T-cell (primary cell): ENCODE results near the gene CEP89. TPM values are rescaled to one million over a fixed set of nuclear protein-coding genes. Genes with fewer than 3 reads are reported as not detected.
"Not testable (repeated sequence)": the region's sequence is repeated elsewhere in the genome, so short reads cannot be mapped to it uniquely, and the experiment has no call there.

Source experiments
- ATAC-seq, 4 experiments: fragments of 200-7000 bp in 3 of 4; fragments of 150-1000 bp in 1 of 4; cut with Tn5 transposase; replicated peaks in 1 of 4; 1 replicate in 3 of 4; 2 replicates in 1 of 4; pipeline ENCODE4 v1.10.0; 2021; ENCODE audit warnings: moderate library complexity in 3 of 4, mild to moderate bottlenecking in 2 of 4, moderate number of reproducible peaks in 1 of 4
- CTCF ChIA-PET, 2 donors: fragments of 300-600 bp; sonication (Branson Sonifier 250); formaldehyde crosslinking; loops; one replicate each; lab custom pipeline; 2022; ENCODE audit warnings: antibody characterized with exemption in 2 of 2; lab: Charles Lee
- POLR2A ChIA-PET, 2 donors: fragments of 300-600 bp; sonication (Branson Sonifier 250); formaldehyde crosslinking; loops; one replicate each; lab custom pipeline; 2022; ENCODE audit warnings: antibody characterized with exemption in 2 of 2; lab: Charles Lee
- DNase-seq, 35 experiments: peaks; one replicate each; pipeline versions ENCODE4 v3.0.0 to v3.0.0-alpha.2; 2013 to 2023
- H3K27ac ChIP-seq: one replicate; pipeline ENCODE4 v1.5.1; 2013; ENCODE audit warnings: low read length
- H3K27me3 ChIP-seq, 2 experiments: replicated peaks in 1 of 2; 1 replicate in 1 of 2; 2 replicates in 1 of 2; pipeline versions ENCODE4 v1.6.1 to v1.7.0; 2013; ENCODE audit warnings: low read length in 1 of 2, mixed read lengths in 1 of 2; ENCODE audit not compliant: control insufficient read depth in 2 of 2, insufficient read depth in 2 of 2; ENCODE audit errors: extremely low read depth in 1 of 2
- H3K36me3 ChIP-seq, 2 donors: 1 replicate in 1 of 2; 2 replicates in 1 of 2; pipeline versions ENCODE4 v1.6.1 to v1.7.0; 2013; ENCODE audit warnings: low read length in 1 of 2; ENCODE audit not compliant: control insufficient read depth in 2 of 2, insufficient read depth in 1 of 2; ENCODE audit errors: extremely low read depth in 1 of 2
- H3K4me1 ChIP-seq, 2 experiments: 1 replicate in 1 of 2; 2 replicates in 1 of 2; pipeline versions ENCODE4 v1.6.1 to v1.7.0; 2013; ENCODE audit warnings: low read length in 2 of 2, mixed read lengths in 1 of 2; ENCODE audit not compliant: insufficient read depth in 2 of 2, control insufficient read depth in 1 of 2; ENCODE audit errors: extremely low read depth in 1 of 2
- H3K4me3 ChIP-seq, 2 donors: 1 replicate in 1 of 2; 2 replicates in 1 of 2; pipeline versions ENCODE4 v1.5.1 to v1.7.0; 2013; ENCODE audit warnings: mild to moderate bottlenecking in 2 of 2, low read length in 1 of 2, moderate library complexity in 1 of 2; ENCODE audit not compliant: control insufficient read depth in 1 of 2; ENCODE audit errors: extremely low read depth in 1 of 2
- H3K9me3 ChIP-seq: 2 replicates; pipeline ENCODE4 v1.7.0; 2013
- H3K27ac Mint-ChIP-seq, 2 donors: one replicate each; pipeline ENCODE4 v1.8.0; 2020 to 2021; ENCODE audit warnings: mild to moderate bottlenecking in 2 of 2, mixed read lengths in 2 of 2
- H3K27me3 Mint-ChIP-seq, 2 donors: one replicate each; pipeline ENCODE4 v1.8.0; 2021 to 2022; ENCODE audit warnings: mixed read lengths in 2 of 2
- H3K36me3 Mint-ChIP-seq: one replicate; pipeline ENCODE4 v1.8.0; 2021; ENCODE audit warnings: mixed read lengths
- H3K4me1 Mint-ChIP-seq, 3 donors: one replicate each; pipeline ENCODE4 v1.8.0; 2020 to 2022; ENCODE audit warnings: mixed read lengths in 3 of 3, mild to moderate bottlenecking in 1 of 3
- H3K4me3 Mint-ChIP-seq, 3 donors: one replicate each; pipeline ENCODE4 v1.8.0; 2020 to 2022; ENCODE audit warnings: mild to moderate bottlenecking in 3 of 3, mixed read lengths in 3 of 3, moderate library complexity in 3 of 3
- H3K9me3 Mint-ChIP-seq, 3 donors: one replicate each; pipeline ENCODE4 v1.8.0; 2020 to 2022; ENCODE audit warnings: mixed read lengths in 3 of 3
- WGBS: methylation state at CpG from one replicate; pipeline ENCODE4 v1.1.5; 2013; ENCODE audit warnings: missing lambda C conversion rate; ENCODE audit not compliant: insufficient coverage; 5-methylcytosine and 5-hydroxymethylcytosine counted together
- total RNA-seq, 35 experiments: library from RNA in 6 of 35; stranded (reverse) in 6 of 35; fragments of 120-200 nt in 1 of 35; gene quantifications; one replicate each; pipeline versions ENCODE4 v1.2.1 to v1.2.4 and lab custom pipeline; 2013 to 2026

The CEP89 gene
- total RNA-seq, 5 donors from 2014 or later (not counting 1 experiment from before 2014, with no cell fraction given), result 8.1 to 19.9 (median 16.6) TPM

DNA sequence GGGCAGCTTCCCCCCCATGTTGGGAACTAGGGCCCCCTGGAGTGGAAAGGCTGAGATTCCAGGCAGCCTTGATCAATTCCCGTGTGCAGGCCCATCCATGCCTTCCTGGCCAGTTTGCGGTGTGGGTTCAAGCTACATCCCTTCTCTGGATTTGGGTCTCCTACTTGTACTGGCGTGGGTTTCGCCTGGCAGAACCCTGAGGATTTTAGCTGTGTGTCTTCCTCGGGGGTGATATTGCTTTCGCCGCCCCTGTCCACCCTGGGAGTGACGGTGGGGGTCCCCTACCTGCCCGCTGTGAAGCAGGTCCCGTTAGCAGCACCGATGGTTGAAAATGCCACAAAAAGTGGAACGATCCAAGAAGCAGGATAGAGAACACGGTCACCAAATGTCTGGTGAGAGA is 113.6 kb downstream of the CEP89 start:
- ATAC-seq (no peak), DNase-seq (no peak)
- CTCF ChIA-PET, result no interaction called here
- H3K27ac ChIP-seq, result no peak overlapping the region
- no peaks in the 10 kb centered on the region for H3K36me3 Mint-ChIP-seq
- H3K27ac Mint-ChIP-seq, result no peak overlapping the region
- POLR2A ChIA-PET, result interaction anchor here in 1 of 2 donors (0.6 kb wide), 1 partner anchor 1309 kb away, joined by 3 read pairs; no protein-coding TSS in a partner anchor
- H3K27me3 Mint-ChIP-seq, result no peaks in the 10 kb centered on the region
- no peaks in the 10 kb centered on the region for H3K4me1 Mint-ChIP-seq
- no peaks in the 10 kb centered on the region for H3K4me1 ChIP-seq
- 93% methylated on average over 13 of the region's 13 CpGs for WGBS
- H3K9me3 Mint-ChIP-seq, result no peaks in the 10 kb centered on the region
- no peak overlapping the region for H3K4me3 ChIP-seq
- no peaks in the 10 kb centered on the region for H3K36me3 ChIP-seq
- no peaks in the 10 kb centered on the region for H3K27me3 ChIP-seq
- no peaks in the 10 kb centered on the region for H3K9me3 ChIP-seq
- no peak overlapping the region for H3K4me3 Mint-ChIP-seq

DNA sequence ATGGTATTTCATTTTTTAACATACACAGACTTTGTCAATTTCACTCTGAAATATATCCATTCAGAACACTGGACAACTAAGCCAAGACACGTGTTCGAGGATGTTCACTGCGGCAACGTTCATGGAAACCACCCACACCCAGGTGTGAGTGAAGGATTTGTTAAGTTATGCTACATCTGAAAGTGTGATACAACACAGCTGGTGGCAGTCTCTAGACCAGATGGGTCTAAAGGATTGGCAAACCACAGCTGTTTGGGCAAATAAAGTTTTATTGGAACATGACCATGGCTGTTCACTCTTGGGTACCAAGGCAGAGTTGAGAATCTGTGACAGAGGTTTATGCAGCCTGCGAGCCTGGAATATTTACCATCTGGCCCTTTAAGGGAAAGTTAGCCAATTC is 114.2 kb downstream of the CEP89 start:
- CTCF ChIA-PET, result no interaction called here

DNA sequence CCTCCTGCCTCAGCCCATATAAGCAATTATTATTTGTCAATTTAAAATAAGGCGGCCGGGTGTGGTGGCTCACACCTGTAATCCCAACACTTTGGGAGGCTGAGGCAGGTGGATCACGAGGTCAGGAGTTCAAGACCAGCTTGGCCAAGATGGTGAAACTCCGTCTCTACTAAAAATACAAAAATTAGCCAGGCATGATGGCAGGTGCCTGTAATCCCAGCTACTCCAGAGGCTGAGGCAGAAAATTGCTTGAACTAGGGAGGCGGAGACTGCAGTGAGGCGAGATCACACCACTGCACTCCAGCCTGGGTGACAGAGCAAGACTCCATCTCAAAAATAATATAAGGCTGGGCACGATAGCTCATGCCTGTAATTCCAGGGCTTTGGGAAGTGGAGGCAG is 114.9 kb downstream of the CEP89 start:
- H3K27me3 Mint-ChIP-seq, H3K4me3 Mint-ChIP-seq, ATAC-seq, H3K9me3 Mint-ChIP-seq, H3K27ac ChIP-seq, H3K36me3 Mint-ChIP-seq, H3K27me3 ChIP-seq, H3K36me3 ChIP-seq, H3K4me1 ChIP-seq, H3K9me3 ChIP-seq, H3K27ac Mint-ChIP-seq, POLR2A ChIA-PET, H3K4me3 ChIP-seq, H3K4me1 Mint-ChIP-seq, DNase-seq, CTCF ChIA-PET: not testable (repeated sequence)
- WGBS, result 100% methylated on average over 2 of the region's 7 CpGs

More for the DNA sequence above, 114.2 kb downstream of the CEP89 start:
- WGBS, result no CpG with 5 or more reads among the region's 5 CpGs
- no peak for ATAC-seq
- Histone ChIP-seq H3K27ac (no peak overlapping the region), H3K36me3 (no peaks in the 10 kb centered on the region), H3K4me3 (no peak overlapping the region), H3K9me3 (no peaks in the 10 kb centered on the region), H3K27me3 (no peaks in the 10 kb centered on the region), H3K4me1 (no peaks in the 10 kb centered on the region)
- H3K4me1 Mint-ChIP-seq, result no peaks in the 10 kb centered on the region
- POLR2A ChIA-PET, result interaction anchor here in 1 of 2 donors (0.6 kb wide), 1 partner anchor 1310 kb away, joined by 3 read pairs; no protein-coding TSS in a partner anchor
- H3K4me3 Mint-ChIP-seq, result no peak overlapping the region
- H3K9me3 Mint-ChIP-seq, result no peaks in the 10 kb centered on the region
- H3K27me3 Mint-ChIP-seq, result no peaks in the 10 kb centered on the region
- no peak for DNase-seq
- H3K36me3 Mint-ChIP-seq, result no peaks in the 10 kb centered on the region
- no peak overlapping the region for H3K27ac Mint-ChIP-seq

DNA sequence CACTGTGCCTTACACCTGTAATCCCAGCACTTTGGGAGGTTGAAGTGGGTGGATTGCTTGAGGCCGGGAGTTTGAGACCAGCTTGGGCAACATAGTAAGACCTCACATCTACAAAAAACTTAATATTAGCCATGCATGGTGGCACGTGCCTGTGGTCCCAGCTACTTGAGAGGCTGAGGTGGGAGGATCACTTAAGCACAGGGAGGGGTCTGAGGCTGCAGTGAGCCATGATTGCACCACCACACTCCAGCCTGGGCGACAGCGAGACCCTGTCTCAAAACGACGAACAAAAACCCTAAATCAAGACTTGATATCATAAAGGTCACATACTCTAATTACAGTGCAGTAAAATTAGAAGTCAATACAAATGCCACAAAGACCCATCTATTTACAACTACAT is 119.5 kb downstream of the CEP89 start:
- no peaks in the 10 kb centered on the region for H3K27me3 ChIP-seq

DNA sequence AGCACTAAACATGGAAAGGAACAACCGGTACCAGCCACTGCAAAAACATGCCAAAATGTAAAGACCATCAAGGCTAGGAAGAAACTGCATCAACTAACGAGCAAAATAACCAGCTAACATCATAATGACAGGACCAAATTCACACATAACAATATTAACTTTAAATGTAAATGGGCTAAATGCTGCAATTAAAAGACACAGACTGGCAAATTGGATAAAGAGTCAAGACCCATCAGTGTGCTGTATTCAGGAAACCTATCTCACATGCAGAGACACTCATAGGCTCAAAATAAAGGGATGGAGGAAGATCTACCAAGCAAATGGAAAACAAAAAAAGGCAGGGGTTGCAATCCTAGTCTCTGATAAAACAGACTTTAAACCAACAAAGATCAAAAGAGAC is 123.7 kb downstream of the CEP89 start:
- ATAC-seq, H3K27ac ChIP-seq, H3K36me3 ChIP-seq, H3K4me3 ChIP-seq, H3K4me1 Mint-ChIP-seq, H3K4me3 Mint-ChIP-seq, H3K9me3 ChIP-seq, H3K27me3 Mint-ChIP-seq, H3K27me3 ChIP-seq, CTCF ChIA-PET, H3K36me3 Mint-ChIP-seq, H3K4me1 ChIP-seq, H3K27ac Mint-ChIP-seq, DNase-seq, POLR2A ChIA-PET, H3K9me3 Mint-ChIP-seq: not testable (repeated sequence)
- no CpG with 5 or more reads among the region's 2 CpGs for WGBS

More for the DNA sequence above, 119.5 kb downstream of the CEP89 start:
- H3K4me3 Mint-ChIP-seq, result no peak overlapping the region
- H3K4me1 ChIP-seq, result no peaks in the 10 kb centered on the region
- H3K9me3 Mint-ChIP-seq, result peaks cover 0 to under 1% (median 0%) of the 10 kb centered on the region in 3 donors
- no peaks in the 10 kb centered on the region for H3K27me3 Mint-ChIP-seq
- POLR2A ChIA-PET, result no interaction called here
- ATAC-seq (no peak), DNase-seq (no peak)
- WGBS, result no CpG with 5 or more reads among the region's 6 CpGs
- no peaks in the 10 kb centered on the region for H3K36me3 Mint-ChIP-seq
- H3K27ac Mint-ChIP-seq, result no peak overlapping the region
- H3K27ac ChIP-seq, result no peak overlapping the region
- CTCF ChIA-PET, result no interaction called here
- no peaks in the 10 kb centered on the region for H3K36me3 ChIP-seq
- no peak overlapping the region for H3K4me3 ChIP-seq
- H3K9me3 ChIP-seq, result no peaks in the 10 kb centered on the region
- H3K4me1 Mint-ChIP-seq, result no peaks in the 10 kb centered on the region

DNA sequence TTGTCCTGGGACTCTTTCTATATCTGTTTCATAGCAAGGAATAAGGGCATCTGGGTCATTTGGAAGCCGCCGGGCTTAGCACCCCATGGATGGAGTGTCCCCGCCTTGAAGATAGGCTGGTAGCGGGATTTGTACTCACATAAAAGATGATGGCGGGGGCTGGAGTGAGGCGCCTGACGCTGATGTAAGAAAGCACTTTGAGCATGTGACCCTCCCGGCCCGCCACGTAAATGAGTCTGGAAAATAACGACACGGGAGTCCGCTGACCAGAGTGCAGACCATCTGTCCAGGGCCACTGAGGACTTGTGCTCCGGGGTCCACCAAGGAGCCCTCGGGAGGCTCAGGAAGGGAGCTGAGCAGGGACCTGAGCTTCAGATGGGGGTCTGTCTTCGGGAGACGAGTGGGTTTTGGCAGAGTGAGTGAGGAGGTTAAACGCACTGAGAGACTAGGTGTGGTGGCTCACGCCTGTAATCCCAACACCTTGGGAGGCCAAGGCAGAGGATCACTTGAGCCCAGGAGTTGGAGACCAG is 128.0 kb downstream of the CEP89 start:
- H3K27me3 Mint-ChIP-seq, result no peaks in the 10 kb centered on the region
- Histone ChIP-seq H3K4me1 (no peaks in the 10 kb centered on the region), H3K36me3 (no peaks in the 10 kb centered on the region), H3K27ac (no peak overlapping the region), H3K9me3 (no peaks in the 10 kb centered on the region), H3K27me3 (no peaks in the 10 kb centered on the region), H3K4me3 (no peak overlapping the region)
- ATAC-seq (no peak), DNase-seq (no peak)
- H3K9me3 Mint-ChIP-seq, result peaks cover 6 to 12% (median 7%) of the 10 kb centered on the region in 3 donors
- WGBS, result 97% methylated on average over 15 of the region's 19 CpGs
- ChIA-PET POLR2A (no interaction called here), CTCF (no interaction called here)
- no peak overlapping the region for H3K4me3 Mint-ChIP-seq
- H3K36me3 Mint-ChIP-seq, result peaks cover 16% of the 10 kb centered on the region
- H3K27ac Mint-ChIP-seq, result no peak overlapping the region
- no peaks in the 10 kb centered on the region for H3K4me1 Mint-ChIP-seq

DNA sequence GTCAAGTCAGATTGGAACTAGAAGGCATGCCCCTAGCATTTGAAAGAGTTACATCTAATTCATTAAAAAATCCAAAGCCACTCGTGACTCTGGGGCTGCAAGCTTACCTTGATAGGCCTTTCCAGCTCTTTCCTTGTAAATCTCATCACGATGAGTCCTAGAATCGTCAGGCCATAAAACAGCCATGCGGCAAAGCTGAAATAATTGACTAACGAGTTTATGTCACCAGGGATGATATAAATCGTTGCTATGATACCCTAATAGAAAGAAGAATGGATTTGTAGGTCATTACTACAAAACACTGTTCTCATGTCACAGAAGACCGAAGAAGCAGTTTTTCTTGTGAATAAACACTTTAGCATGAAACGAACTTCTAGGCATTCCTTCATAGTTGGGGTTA is 129.7 kb downstream of the CEP89 start:
- POLR2A ChIA-PET, result no interaction called here
- Mint-ChIP-seq H3K4me1 (peaks cover 3 to 5% (median 4%) of the 10 kb centered on the region in 3 donors), H3K36me3 (peaks cover 16% of the 10 kb centered on the region), H3K27me3 (no peaks in the 10 kb centered on the region), H3K27ac (no peak overlapping the region), H3K4me3 (no peak overlapping the region), H3K9me3 (peaks cover 6 to 10% (median 7%) of the 10 kb centered on the region in 3 donors)
- H3K4me3 ChIP-seq, result no peak overlapping the region
- DNase-seq (no peak), ATAC-seq (no peak)
- H3K4me1 ChIP-seq, result no peaks in the 10 kb centered on the region
- H3K27ac ChIP-seq, result no peak overlapping the region
- WGBS, result 86% methylated on average over 3 of the region's 8 CpGs
- H3K27me3 ChIP-seq, result no peaks in the 10 kb centered on the region
- CTCF ChIA-PET, result no interaction called here
- H3K9me3 ChIP-seq, result no peaks in the 10 kb centered on the region
- no peaks in the 10 kb centered on the region for H3K36me3 ChIP-seq
